ENCODE data around the gene TNFAIP8.

- TF ChIP-seq POLR2A (IDR thresholded peaks at IDR 0.05) (no peak), CTCF (IDR thresholded peaks at IDR 0.05) (no peak)
Observed at GRCh38 chr5:119373449-119373858, 17.6 kb downstream of the TNFAIP8 start.

Data from ovary (tissue), 3 donors.